HG03175 (cell line): ENCODE results near the gene SAMD8.
"Not testable (repeated sequence)": the region's sequence is repeated elsewhere in the genome, so short reads cannot be mapped to it uniquely, and the experiment has no call there.

ENCODE experiments used
- ATAC-seq: cut with Tn5 transposase; IDR thresholded peaks from one replicate; pipeline ENCODE4 v1.9.1; 2021; ENCODE audit warnings: mild to moderate bottlenecking, moderate library complexity; ENCODE audit not compliant: unreplicated experiment

The SAMD8 gene

DNA sequence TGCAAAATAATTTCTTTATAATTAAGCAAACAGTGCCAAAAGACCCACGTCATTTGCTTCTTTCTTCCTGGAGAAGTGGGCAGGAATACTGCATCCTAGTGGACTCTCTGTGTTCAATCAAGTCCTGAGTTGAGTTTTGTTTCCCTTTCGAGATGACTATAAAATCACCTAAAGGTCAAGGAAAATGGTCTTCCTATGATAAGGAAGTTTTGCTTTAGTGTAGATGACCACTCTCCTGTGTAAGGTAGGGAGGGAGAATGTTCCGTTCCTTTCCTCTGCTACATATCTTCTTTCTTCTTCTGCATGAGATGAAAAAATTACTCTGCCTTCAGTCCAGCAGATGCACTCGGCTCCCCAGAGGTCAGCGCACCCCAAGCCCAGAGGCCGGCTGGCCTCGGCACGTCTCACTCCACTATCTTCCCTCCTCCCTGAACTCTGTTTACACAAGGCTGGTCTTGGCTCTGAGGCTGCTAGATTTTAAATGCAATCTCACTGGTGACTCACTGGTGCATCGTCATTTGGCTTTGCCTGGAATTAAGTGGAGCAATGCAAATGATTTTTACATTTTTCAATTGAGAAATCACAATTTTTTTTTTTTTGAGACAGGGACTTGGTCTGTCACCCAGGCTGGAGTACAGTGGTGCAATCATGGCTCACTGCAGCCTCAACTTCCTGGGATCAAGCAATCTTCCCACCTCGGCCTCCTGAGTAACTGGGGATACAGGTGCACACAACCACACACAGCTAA is 80.5 kb downstream of the SAMD8 start:
- ATAC-seq = no peak

DNA sequence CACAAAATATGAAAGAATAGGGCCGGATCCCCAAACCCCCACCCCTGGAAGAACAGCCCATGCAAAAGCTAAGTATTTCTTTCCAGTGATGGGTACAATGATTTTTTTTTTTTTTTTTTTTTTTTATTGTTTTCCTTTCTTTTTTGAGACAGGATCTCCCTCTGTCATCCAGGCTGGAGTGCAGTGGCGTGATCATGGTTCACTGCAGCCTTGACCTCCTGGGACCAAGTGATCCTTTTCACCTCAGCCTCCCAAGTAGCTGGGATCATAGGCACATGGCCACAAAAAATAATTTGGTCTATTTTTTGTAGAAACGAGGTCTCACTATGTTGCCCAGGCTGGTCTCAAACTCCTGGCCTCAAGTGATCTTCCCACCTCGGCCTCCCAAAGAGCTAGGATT is 83.2 kb downstream of the SAMD8 start:
- not testable (repeated sequence) for ATAC-seq

DNA sequence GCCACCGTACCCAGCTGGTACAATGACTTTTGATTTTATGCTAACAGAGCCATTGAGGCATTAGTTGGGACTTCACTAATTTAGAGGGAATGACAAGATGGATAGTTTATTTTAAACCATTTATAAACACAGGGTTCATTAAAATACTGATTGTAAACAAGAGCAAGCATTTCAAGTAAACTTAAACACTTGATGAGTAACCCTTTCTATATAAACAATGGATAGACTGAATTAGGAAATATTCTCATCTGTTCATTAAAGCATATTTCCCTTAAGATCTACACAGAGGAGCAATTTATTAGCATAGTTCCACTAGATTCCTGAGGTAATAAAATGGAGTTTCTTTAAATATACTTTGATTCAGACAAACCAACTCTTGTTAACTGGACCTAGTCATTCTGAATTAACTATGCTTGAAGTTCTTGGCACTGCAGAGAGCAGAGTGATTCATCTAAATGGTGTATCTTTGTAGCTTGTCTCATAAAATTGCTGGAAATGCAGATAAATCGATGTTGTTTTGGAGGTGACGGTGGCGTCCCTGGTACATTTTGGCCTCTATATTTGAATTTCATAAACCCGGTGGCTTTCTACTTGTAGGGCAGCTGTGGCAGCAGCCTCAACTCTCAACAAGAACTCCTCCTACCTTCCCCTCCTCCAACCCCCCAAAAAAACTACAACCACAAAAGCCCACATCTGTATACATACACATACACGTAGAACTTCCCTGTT is 83.7 kb downstream of the SAMD8 start:
- no peak for ATAC-seq

DNA sequence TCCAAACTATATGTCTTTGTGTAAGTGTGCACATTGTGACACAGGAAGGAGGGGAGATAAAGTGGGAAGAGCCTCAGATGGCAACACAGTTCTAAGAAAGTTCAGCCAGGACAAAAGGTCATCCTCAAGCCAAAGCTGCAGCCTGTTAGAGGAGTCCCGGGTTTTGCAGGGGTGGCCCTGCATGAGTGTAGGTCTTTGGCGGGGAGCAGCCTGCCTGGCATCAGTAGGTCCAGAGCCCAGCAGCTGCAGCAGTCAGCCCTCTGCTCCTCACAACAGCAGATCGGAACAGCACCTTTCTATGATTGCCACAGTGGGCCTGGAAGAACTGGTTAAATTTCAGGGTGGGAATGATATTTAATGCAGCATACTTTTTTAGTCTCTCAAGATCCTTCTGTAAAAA is 85.6 kb downstream of the SAMD8 start:
- ATAC-seq = no peak

DNA sequence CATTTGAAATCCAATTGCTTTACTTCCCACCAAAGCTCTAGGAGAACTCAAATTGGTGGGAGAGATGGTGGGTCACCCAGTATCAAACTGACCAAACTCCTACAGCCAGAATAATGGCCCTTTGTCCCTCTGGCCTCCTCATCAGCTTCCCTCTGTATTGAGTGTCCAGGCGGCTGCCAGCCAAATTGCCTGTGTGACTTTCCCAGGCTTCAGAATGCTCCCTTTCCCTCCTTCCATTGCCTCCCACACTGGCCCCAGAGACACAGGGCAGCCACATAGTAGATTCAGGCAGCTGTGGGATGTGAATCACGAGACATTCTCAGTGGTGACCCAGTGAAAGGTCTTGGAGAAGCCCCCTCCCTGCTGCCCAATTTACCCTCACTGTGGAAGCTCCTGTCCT is 86.5 kb downstream of the SAMD8 start:
- ATAC-seq = no peak

DNA sequence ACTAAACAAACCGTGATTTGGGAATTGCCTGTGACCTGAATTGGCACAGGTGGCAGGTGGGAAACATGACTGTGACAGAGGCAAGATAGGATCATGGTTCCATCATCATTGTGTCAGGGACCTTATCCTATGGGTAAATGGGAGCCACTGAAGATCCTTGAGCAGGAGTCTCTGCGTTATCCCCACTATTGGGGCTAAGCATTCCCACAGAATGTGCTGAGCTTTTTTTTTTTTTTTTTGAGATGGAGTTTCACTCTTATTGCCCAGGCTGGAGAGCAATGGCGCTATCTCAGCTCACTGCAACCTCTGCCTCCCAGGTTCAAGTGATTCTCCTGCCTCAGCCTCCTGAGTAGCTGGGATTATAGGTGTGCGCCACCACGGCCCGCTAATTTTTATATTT is 88.5 kb downstream of the SAMD8 start:
- not testable (repeated sequence) for ATAC-seq

DNA sequence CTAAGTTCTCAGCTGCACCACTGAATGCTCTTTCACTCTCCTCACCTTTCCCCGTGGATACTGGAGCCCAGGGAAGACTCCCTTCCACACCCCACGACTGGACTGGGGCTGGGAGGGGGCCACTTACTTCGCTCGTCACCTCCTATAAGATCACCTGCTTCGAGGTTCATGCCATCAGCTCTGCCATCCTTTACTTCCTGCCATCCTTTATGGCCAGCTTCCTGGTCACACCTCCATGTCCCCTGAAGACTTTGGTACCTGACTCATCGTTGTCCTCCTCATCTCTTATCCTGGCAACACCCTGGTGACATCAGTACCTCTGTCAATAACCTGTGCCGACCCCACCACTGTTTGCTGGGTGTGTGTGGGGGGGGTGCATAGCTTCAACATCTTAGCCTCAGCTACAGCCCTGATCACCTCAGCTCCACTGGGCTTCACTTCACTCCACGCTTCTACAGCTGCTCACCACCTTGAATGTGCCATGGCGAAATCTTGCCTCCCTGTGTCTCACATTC is 90.4 kb downstream of the SAMD8 start:
- no peak for ATAC-seq

DNA sequence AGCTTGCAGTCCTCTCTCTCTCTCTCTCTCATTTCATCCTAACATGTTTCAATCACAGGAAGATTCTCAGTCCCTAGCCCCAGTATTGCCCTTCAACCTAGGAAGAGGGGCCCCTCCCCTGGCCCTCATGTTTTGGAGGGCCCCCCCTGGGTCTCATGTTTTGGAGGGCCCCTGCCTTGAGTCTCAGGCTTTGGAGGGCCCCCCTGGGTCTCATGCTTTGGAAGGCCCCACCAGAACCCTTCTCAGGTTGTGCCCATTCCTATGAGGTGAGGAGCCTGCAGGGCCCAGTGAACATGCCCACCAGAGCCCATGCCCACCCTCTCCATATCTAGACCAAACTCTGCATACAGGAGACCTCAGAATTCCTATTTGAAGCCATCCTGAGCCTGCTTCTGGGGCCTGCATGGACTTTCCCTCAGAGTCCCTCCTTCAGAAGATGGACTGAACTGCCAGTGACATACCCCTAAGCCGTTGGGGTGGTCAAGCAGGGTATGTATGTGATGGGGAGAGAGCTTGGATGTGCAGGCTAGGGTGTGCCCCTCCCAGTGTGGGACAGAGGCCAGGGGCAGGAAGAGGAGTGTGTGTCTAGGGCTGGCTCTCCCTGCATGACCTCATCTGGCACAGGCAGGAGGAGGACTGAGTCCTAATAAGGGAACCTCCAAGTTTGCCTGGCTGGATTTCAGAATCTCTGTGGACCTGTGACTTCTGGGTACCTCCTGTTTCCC is 91.0 kb downstream of the SAMD8 start:
- no peak for ATAC-seq

DNA sequence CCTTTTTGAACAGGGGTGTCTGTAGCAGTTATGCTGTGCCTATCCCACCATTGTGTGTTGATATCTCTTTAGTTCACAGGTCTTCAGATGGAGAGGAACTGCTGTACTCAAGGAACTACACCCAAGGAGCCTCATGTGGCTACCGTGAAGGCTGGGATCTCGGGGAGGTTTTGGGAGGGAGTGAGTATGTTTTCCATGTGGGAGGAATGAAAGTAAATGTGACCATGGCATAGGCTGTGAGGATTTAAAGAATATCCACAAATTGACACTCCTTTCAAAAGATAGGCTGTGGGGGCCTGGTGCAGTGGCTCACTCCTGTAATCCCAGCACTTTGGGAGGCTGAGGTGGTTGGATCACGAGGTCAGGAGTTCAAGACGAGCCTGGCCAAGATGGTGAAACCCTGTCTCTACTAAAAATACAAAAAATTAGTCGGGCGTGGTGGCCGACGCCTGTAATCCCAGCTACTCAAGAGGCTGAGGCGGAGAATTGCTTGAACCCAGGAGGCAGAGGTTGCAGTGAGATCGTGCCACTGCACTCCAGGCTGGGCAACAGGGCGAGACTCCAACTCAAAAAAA is 91.7 kb downstream of the SAMD8 start:
- ATAC-seq = not testable (repeated sequence)

DNA sequence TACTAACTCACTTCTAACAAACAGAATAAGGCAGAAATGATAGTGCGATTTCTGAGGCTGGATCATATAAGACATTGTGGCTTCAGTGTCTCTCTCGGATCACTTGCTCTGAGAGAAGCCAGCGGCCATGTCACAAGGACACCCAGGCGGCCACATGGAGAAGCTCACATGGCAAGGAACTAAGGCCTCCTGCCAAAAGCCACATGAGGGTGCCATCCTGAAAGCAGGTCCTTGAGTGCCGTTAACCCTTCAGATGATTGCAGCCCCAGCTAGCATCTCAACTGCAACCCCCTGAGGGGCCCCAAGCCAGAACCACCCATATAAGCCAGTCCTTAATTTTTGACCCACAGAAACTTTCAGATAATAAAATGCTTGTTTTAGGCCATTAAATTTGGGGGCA is 92.3 kb downstream of the SAMD8 start:
- no peak for ATAC-seq

DNA sequence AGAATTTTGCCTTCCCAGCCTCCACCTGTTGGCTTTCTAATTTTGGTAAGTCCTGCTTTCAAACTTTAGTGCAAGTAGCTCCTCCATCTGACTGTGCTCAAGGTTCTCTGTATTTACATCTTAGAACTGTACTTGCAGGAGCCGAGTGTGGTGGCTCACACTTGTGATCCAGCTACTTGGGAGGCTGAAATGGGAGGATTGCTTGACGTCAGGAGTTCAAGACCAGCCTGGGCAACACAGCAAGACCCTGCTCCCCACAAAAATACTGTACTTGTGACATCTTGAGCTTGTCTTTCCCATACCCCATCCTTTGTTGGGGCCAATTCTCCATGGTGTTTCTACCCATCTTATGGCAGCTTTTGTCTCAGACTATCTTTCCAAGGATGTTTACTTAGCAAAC is 94.5 kb downstream of the SAMD8 start:
- no peak for ATAC-seq

DNA sequence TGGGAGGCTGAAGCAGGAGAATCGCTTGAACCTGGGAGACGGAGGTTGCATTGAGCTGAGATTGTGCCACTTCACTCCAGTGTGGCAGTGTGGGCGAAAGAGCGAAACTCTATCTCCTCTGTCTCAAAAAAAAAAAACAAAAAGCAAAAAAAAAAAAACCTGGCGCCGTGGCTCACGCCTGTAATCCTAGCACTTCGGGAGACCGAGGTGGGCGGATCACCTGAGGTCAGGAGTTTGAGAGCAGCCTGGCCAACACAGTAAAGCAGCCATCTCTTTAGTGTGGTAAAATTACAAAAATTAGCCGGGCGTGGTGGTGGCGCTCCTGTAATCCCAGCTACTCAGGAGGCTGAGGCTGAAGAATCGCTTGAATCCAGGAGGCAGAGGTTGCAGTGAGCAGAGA is 95.2 kb downstream of the SAMD8 start:
- ATAC-seq = not testable (repeated sequence)

DNA sequence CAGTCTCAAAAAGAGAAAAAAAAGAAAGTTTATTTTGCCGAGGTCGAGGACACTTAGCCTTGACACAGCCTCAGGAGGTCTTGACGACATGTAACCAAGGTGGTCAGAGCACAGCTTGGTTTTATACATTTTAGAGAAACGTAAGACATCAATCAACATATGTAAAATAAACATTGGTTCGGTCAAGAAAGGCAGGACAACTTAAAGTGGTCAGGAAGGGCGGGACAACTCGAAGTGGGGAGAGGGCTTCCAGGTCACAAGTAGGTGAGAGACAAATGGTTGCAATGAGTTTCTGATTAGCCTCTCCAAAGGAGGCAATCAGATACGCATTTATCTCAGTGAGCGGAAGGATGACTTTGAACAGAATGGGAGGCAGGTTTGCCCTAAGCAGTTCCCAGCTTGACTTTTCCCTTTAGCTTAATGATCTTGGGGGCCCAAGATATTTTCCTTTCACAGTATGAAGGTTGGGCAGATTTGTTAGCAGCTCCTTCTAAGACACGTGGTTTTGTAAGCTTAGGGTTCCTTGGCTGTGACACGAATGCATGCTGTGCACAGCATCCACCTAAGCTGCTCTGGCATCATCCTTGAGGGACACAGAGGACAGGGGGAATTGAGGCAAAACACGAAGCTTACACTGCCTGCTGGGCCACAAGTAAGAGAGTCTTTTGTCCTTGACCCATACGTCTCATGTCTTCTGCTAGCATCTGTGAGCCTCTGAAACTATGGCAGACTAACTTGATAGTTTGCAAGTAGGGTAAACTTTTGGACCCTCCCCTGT is 95.8 kb downstream of the SAMD8 start:
- no peak for ATAC-seq

DNA sequence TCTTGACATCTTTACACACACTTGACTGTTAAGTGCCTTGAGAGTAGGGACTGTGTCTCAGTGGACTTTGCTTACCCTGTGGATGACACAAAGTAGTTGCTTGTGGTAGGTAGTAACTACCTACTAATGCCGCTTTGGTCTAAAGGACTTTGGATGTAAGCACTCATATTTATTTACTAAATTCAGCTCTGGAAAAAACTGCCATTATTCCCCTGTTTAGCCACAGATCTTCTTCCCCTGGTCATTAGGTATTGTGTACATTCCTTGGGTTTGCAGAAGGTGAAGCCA is 96.3 kb downstream of the SAMD8 start:
- ATAC-seq = no peak

DNA sequence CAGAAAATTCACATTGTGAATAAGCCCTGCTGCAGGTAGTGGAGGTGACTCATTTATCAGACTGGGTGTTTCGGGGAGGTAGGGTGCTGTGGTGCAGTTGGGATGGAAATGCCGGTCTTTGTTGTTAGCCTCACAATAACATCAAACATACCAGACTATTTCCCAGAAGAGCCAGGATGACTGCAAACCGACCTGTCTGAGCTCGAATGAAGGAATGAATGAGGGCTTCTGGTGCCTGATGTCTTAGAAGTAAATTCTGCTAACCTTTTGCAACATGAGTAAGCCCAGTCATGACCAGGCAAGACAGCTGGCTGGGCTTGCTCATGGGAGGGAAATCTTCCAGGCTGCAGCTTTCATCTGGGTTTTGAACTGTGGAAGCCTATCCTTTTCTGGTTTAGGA is 96.7 kb downstream of the SAMD8 start:
- ATAC-seq = no peak

DNA sequence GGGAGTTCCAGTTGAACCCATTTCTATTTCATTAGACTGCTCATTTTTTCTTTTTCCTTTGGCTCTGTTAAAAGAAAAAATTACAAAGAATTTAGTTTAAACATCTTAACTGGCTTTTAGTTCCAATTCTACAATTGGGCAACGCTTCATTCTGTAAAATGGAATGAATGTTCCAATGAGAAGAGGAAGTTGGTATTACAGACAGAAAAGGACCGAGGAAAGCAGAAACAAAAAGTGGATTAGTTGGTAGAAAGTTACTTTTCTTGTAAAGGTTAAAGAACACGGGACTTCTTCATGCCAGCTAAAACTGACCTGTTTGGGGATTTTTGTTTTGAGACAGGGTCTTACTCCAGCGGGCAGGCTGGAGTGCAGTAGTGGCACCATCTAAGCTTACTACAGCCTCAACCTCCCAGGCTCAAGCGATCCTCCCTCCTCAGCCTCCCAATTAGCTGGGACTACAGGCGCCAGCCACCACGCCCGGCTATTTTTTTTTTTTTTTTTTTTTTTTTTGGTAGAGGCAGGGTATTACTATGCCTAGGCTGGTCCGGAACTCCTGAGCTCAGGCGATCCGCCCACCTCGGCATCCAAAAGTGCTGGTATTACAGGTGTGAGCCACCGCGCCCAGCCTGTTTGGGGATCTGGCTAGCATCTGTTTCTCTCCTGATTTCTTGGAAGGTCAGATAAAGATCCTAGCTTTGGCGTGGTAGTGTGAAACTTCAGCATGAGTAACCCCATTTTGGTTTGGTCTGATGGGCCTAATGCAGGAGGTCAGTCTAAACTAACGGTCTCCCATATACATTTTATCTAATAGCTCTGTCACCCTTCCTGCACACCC is 97.8 kb downstream of the SAMD8 start:
- ATAC-seq = no peak

DNA sequence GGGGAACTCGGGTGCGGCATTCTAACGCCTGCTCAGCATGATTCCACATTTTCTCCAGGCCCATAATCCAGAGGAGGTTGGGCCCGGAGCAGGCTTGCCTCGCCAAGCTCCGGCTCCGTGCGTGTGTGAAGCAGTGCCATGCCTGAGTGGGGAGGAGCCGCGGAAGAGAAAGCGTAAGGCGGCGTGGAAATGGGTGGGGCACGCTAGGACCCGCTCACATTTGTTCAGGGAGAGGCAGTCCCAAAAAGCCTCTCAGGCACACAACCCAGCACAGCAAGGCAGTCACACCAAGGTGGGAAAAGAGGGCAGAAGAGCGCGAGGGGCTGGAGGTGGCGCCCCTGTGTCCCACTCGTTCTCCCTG is 98.4 kb downstream of the SAMD8 start:
- ATAC-seq = peak; percentile 55

DNA sequence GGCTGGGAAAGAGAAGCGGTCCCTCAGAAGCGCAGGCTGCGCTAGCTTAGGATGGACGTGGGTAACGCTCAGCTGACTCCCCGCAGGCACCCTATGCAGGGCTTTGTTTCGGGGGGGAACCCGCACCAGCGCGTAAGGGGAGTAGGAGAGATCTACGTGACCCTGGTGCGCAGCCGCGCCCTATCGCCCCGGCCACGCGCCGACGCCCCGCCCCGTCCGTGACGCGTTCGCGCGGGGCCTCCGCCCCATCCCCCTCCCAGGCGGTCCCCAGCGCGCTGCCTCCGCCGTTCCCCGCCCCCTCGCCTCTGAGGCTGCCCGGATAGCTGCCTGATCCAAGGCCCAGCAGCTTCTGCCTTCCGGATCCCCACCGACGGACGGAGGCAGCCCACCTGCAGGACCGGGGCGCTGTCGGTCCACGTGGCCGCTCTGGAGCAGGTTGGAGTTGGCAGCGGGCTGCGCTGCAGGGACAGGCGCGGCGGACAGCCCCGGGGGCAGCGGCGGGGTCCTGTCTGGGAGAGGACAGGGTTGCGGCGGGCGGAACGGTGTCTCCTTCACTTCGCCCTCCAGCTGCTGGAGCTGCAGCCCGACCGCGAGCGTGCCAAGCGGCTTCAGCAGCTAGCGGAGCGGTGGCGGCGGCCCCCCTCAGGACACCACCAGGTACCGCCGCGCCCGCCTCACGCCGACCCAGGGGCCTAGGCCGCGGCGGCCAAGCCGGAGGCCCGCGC is 99.0 kb downstream of the SAMD8 start, which contains the start of gene VDAC2:
TSS of gene VDAC2 (plus strand) at position 515 of the 725 bp plus-strand sequence. CDS start 363 bp downstream, outside the sequence.
- peak; percentile 84 for ATAC-seq

DNA sequence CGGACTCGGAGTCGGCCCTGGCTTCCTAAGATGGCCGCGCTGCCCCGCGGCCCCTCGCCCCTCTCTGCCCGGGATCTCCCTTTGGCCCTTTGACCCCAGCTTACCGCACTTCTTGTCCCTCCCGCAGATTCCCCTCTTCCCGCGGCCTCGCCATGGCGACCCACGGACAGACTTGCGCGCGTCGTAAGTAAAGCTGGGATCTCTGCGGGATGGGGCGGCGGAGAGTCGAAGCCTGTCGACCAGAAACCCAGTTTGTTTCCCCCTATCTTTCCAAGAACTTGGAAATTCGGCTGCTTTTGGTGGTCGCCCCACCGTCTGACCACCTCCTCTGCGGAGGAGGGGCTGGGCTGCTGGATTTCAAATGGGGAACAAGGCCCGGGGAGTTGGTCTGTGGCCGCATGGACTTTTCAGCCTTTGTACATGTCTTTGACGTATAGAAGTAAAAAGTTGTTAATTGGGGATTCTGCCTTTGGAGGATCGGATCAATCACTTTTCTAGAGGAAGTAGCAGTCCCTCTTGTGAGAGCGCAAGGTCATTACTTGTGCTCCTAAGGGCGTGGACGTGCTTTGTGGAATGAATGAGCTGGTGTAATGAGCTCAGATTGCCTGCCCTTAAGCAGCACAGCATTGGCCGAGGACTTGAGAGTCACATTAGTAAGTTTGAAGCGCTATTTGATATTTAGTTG is 99.7 kb downstream of the SAMD8 start:
- no peak for ATAC-seq
